ENCODE data around the gene THOC5. TPM values are rescaled to one million over a fixed set of nuclear protein-coding genes. Genes with fewer than 3 reads are reported as not detected.

Gene THOC5
- total RNA-seq, 1 donor from 2014 or later = 34.4 TPM

DNA sequence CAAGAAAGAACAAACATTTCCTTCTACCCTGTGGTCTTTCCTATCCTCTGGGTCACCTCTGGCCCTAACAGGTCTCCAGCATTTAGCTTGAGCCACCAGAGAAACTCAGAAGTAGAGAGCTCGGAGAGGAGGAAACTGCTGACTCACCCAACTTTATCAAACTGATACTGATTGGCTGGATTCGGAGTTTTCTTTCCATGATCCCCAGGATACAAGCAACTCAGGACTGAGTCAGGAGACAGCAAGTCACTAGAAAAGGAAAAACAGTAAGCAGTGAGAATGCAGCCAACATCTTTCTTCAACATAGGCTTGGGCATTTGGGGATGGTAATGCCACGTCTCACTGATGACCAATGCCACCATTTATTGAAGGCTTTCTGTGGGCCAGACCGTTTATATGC, 32.7 kb downstream of the THOC5 start:
- H3K27ac ChIP-seq = no peak overlapping the region
- ATAC-seq (no peak), DNase-seq (no peak)
- no peak for TF ChIP-seq CTCF (IDR thresholded peaks at IDR 0.05)
- peaks cover 97% of the 10 kb centered on the region for H3K36me3 ChIP-seq
- H3K9me3 ChIP-seq = no peaks in the 10 kb centered on the region
- no peak overlapping the region for H3K4me3 ChIP-seq
- H3K27me3 ChIP-seq (ENCODE audit: low read depth) = no peaks in the 10 kb centered on the region
- H3K4me1 ChIP-seq = no peaks in the 10 kb centered on the region
- intact Hi-C loops (cut with DNase I) = no loop called here

DNA sequence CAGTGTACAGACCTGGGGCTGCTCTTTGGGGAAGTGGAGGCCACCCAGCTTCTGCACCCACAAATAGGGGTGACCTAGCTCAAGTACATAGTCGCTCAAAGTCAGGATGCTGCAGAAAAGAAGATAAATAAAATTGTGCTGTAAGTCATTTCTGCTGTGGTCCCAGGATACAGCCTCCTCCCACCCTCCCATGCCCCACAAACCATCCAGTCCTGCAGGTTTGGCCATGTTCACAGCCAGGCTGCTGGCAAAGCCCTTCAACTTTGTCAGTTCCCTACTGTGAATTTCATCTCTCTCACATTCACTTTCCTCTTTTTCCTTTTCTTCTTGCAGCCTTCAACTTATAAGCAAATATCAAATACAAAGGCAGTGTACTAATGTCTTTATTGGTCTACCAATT, 33.6 kb downstream of the THOC5 start:
- Histone ChIP-seq H3K9me3 (no peaks in the 10 kb centered on the region), H3K4me1 (no peaks in the 10 kb centered on the region), H3K27ac (no peak overlapping the region), H3K27me3 (ENCODE audit: low read depth) (no peaks in the 10 kb centered on the region), H3K36me3 (peaks cover 97% of the 10 kb centered on the region), H3K4me3 (no peak overlapping the region)
- intact Hi-C loops (cut with DNase I) = no loop called here
- no peak for TF ChIP-seq CTCF (IDR thresholded peaks at IDR 0.05)
- ATAC-seq = no peak
- DNase-seq = no peak

DNA sequence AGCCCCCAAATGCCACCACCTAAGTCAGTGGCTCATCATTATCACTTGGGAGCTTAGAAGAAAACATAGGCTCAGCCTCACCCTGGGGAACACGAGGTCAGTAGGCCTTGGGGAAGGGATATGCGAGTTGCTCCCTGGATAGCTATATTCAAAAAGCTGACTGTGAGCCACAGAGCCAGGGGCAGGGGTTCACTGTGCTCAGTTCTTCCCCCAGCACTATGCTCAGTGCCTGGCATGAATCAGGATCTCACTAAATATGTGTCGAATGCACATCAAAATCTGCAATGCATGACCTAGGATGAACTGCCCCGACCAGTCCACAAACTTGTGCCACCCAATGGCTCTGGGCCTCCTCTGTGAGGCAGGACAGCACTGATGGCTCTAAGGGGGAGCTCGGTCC, 35.1 kb downstream of the THOC5 start:
- TF ChIP-seq CTCF (IDR thresholded peaks at IDR 0.05) = no peak
- H3K4me3 ChIP-seq = no peak overlapping the region
- H3K27ac ChIP-seq = no peak overlapping the region
- no peak for ATAC-seq
- H3K36me3 ChIP-seq = peaks cover 97% of the 10 kb centered on the region
- DNase-seq = no peak
- no peaks in the 10 kb centered on the region for H3K27me3 ChIP-seq (ENCODE audit: low read depth)
- H3K9me3 ChIP-seq = no peaks in the 10 kb centered on the region
- no peaks in the 10 kb centered on the region for H3K4me1 ChIP-seq
- intact Hi-C loops (cut with DNase I) = no loop called here

GRCh38 chr22:29517215-29517908, 36.2 kb downstream of the THOC5 start:
- Histone ChIP-seq H3K27ac (no peak overlapping the region), H3K4me1 (no peaks in the 10 kb centered on the region), H3K27me3 (ENCODE audit: low read depth) (no peaks in the 10 kb centered on the region), H3K36me3 (peaks cover 98% of the 10 kb centered on the region), H3K4me3 (no peak overlapping the region), H3K9me3 (no peaks in the 10 kb centered on the region)
- DNase-seq (no peak), ATAC-seq (peak; percentile 50 to 65)
- intact Hi-C loops (cut with DNase I) = no loop called here
- no peak for TF ChIP-seq CTCF (IDR thresholded peaks at IDR 0.05)

DNA sequence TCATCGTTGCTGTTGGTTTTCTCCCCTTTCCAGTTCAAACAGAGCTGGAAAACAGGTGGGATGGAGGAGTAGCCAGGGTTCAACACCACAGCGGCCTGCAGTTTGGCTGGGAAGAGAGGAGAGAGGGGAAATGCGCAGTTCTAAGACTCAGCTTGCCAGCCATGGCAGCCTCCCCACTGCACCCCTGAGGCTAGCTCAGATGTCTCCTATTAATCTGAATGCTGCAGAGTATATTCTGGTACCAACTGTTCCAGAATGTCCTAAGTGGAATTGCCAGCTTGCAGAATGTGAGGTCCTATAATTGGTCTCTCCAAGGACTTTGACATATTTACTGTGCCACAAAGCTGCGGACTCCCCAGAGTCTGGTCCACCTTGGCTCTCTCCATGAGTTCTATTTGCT, 41.5 kb downstream of the THOC5 start:
- Histone ChIP-seq H3K9me3 (no peaks in the 10 kb centered on the region), H3K4me3 (no peak overlapping the region), H3K4me1 (no peaks in the 10 kb centered on the region), H3K27ac (no peak overlapping the region), H3K36me3 (peaks cover 100% of the 10 kb centered on the region), H3K27me3 (ENCODE audit: low read depth) (no peaks in the 10 kb centered on the region)
- no peak for TF ChIP-seq CTCF (IDR thresholded peaks at IDR 0.05)
- ATAC-seq = no peak
- intact Hi-C loops (cut with DNase I) = no loop called here
- DNase-seq = no peak
